22Rv1 (cell line): ENCODE data around the gene PCCA.

ENCODE experiments used
- CTCF ChIP-seq: fragments of 450-650 bp; IDR thresholded peaks from 2 replicates; pipeline ENCODE4 v1.5.1; 2017; ENCODE audit warnings: mild to moderate bottlenecking
- ZFX ChIP-seq: fragments of 450-650 bp; IDR thresholded peaks from 2 replicates; pipeline ENCODE4 v1.6.1; 2017; ENCODE audit warnings: antibody characterized with exemption, borderline replicate concordance

GRCh38 chr13:100378533-100378932 lies 289.6 kb downstream of the PCCA start:
- TF ChIP-seq CTCF (no peak), ZFX (no peak)
